ENCODE data around the gene PPARA. TPM values are rescaled to one million over a fixed set of nuclear protein-coding genes. Genes with fewer than 3 reads are reported as not detected.

PPARA gene
- total RNA-seq, 1 donor = 22.1 TPM

- Histone ChIP-seq H3K27me3 (ENCODE audit: insufficient read depth, low read length) (no peaks in the 10 kb centered on the region), H2AFZ (ENCODE audit: low read length) (no peak overlapping the region), H3K4me3 (ENCODE audit: insufficient read depth, low read length) (no peak overlapping the region), H3K4me2 (ENCODE audit: insufficient read depth, low read length) (no peak overlapping the region), H3K9me3 (ENCODE audit: low read depth, low read length) (no peaks in the 10 kb centered on the region), H3K4me1 (ENCODE audit: insufficient read depth, low read length) (peaks cover 4% of the 10 kb centered on the region), H3K79me2 (ENCODE audit: insufficient read depth, low read length) (no peaks in the 10 kb centered on the region), H3K27ac (ENCODE audit: low read depth, low read length) (no peak overlapping the region), H4K20me1 (ENCODE audit: insufficient read depth, low read length) (no peaks in the 10 kb centered on the region), H3K36me3 (ENCODE audit: insufficient read depth, low read length) (peaks cover 9% of the 10 kb centered on the region)
- no peak for DNase-seq (ENCODE audit: insufficient read length, low spot score, missing footprints)
- no peak for TF ChIP-seq CTCF (IDR thresholded peaks at IDR 0.05; ENCODE audit: extremely low read depth, low read depth, low read length)
Observed at GRCh38 chr22:46225631-46226030, 75.3 kb downstream of the PPARA start.

- no peaks in the 10 kb centered on the region for H4K20me1 ChIP-seq (ENCODE audit: insufficient read depth, low read length)
- no peak for DNase-seq (ENCODE audit: insufficient read length, low spot score, missing footprints)
- H3K79me2 ChIP-seq (ENCODE audit: insufficient read depth, low read length) = no peaks in the 10 kb centered on the region
- H3K27ac ChIP-seq (ENCODE audit: low read depth, low read length) = no peak overlapping the region
- peaks cover 7% of the 10 kb centered on the region for H3K36me3 ChIP-seq (ENCODE audit: insufficient read depth, low read length)
- no peak for TF ChIP-seq CTCF (IDR thresholded peaks at IDR 0.05; ENCODE audit: extremely low read depth, low read depth, low read length)
- no peaks in the 10 kb centered on the region for H3K9me3 ChIP-seq (ENCODE audit: low read depth, low read length)
- no peaks in the 10 kb centered on the region for H3K4me1 ChIP-seq (ENCODE audit: insufficient read depth, low read length)
- no peak overlapping the region for H3K4me3 ChIP-seq (ENCODE audit: insufficient read depth, low read length)
- H3K4me2 ChIP-seq (ENCODE audit: insufficient read depth, low read length) = no peak overlapping the region
- no peak overlapping the region for H2AFZ ChIP-seq (ENCODE audit: low read length)
- no peaks in the 10 kb centered on the region for H3K27me3 ChIP-seq (ENCODE audit: insufficient read depth, low read length)
Observed at GRCh38 chr22:46226577-46226976, 76.3 kb downstream of the PPARA start.

- Histone ChIP-seq H3K9me3 (ENCODE audit: low read depth, low read length) (no peaks in the 10 kb centered on the region), H3K27ac (ENCODE audit: low read depth, low read length) (no peak overlapping the region), H3K36me3 (ENCODE audit: insufficient read depth, low read length) (peaks cover 8% of the 10 kb centered on the region), H3K27me3 (ENCODE audit: insufficient read depth, low read length) (no peaks in the 10 kb centered on the region), H4K20me1 (ENCODE audit: insufficient read depth, low read length) (no peaks in the 10 kb centered on the region), H3K4me1 (ENCODE audit: insufficient read depth, low read length) (peaks cover 8% of the 10 kb centered on the region), H2AFZ (ENCODE audit: low read length) (no peak overlapping the region), H3K4me2 (ENCODE audit: insufficient read depth, low read length) (no peak overlapping the region), H3K79me2 (ENCODE audit: insufficient read depth, low read length) (no peaks in the 10 kb centered on the region), H3K4me3 (ENCODE audit: insufficient read depth, low read length) (no peak overlapping the region)
- DNase-seq (ENCODE audit: insufficient read length, low spot score, missing footprints) = no peak
- TF ChIP-seq CTCF (IDR thresholded peaks at IDR 0.05; ENCODE audit: extremely low read depth, low read depth, low read length) = no peak
Observed at GRCh38 chr22:46229701-46230100, 79.4 kb downstream of the PPARA start.

GRCh38 chr22:46230262-46230901 lies 80.1 kb downstream of the PPARA start:
- Histone ChIP-seq H4K20me1 (ENCODE audit: insufficient read depth, low read length) (no peaks in the 10 kb centered on the region), H3K79me2 (ENCODE audit: insufficient read depth, low read length) (no peaks in the 10 kb centered on the region), H3K36me3 (ENCODE audit: insufficient read depth, low read length) (peaks cover 11% of the 10 kb centered on the region), H3K27me3 (ENCODE audit: insufficient read depth, low read length) (no peaks in the 10 kb centered on the region), H3K9me3 (ENCODE audit: low read depth, low read length) (no peaks in the 10 kb centered on the region), H2AFZ (ENCODE audit: low read length) (no peak overlapping the region), H3K4me3 (ENCODE audit: insufficient read depth, low read length) (no peak overlapping the region), H3K4me1 (ENCODE audit: insufficient read depth, low read length) (peaks cover 8% of the 10 kb centered on the region), H3K4me2 (ENCODE audit: insufficient read depth, low read length) (no peak overlapping the region), H3K27ac (ENCODE audit: low read depth, low read length) (no peak overlapping the region)
- no peak for TF ChIP-seq CTCF (IDR thresholded peaks at IDR 0.05; ENCODE audit: extremely low read depth, low read depth, low read length)
- DNase-seq (ENCODE audit: insufficient read length, low spot score, missing footprints) = no peak

All from osteoblast (primary cell).